Stimulated activated CD8-positive, alpha-beta memory T cell treated with anti-CD3 and anti-CD28 coated beads, Interleukin-12 subunit alpha, Interleukin-12 subunit beta, amount 100 ng/mL, for 1 hour (primary cell): ENCODE results near the gene N4BP3.
"Not testable (repeated sequence)": the region's sequence is repeated elsewhere in the genome, so short reads cannot be mapped to it uniquely, and the experiment has no call there.

Experiments used
- DNase-seq: peaks from one replicate; pipeline ENCODE4 v3.0.0-alpha.2; 2020; ENCODE audit warnings: low read depth

Gene N4BP3

GRCh38 chr5:178122346-178122745 lies 9.0 kb downstream of the N4BP3 start:
- DNase-seq: no peak

- no peak for DNase-seq
Measured at GRCh38 chr5:178123094-178123965, 10.0 kb downstream of the N4BP3 start.

- DNase-seq: no peak
Measured at GRCh38 chr5:178123966-178124925, 10.9 kb downstream of the N4BP3 start.

- no peak for DNase-seq
Measured at GRCh38 chr5:178125253-178125906, 12.0 kb downstream of the N4BP3 start.

GRCh38 chr5:178126556-178126955 lies 13.2 kb downstream of the N4BP3 start:
- no peak for DNase-seq

- DNase-seq: not testable (repeated sequence)
Measured at GRCh38 chr5:178127300-178128009, 14.1 kb downstream of the N4BP3 start.

- DNase-seq: no peak
Measured at GRCh38 chr5:178129296-178129695, 16.0 kb downstream of the N4BP3 start.

GRCh38 chr5:178130234-178130575 lies 16.9 kb downstream of the N4BP3 start:
- DNase-seq: not testable (repeated sequence)

GRCh38 chr5:178130576-178131445 lies 17.5 kb downstream of the N4BP3 start, which contains the start of gene RMND5B:
Gene RMND5B (plus strand): TSS chr5:178131014. CDS start chr5:178138120, 7,106 bp downstream.
- peak; percentile 53 for DNase-seq

GRCh38 chr5:178131446-178131996 lies 18.2 kb downstream of the N4BP3 start:
- DNase-seq: no peak

- no peak for DNase-seq
Measured at GRCh38 chr5:178136990-178137389, 23.7 kb downstream of the N4BP3 start.

GRCh38 chr5:178137991-178138390 lies 24.7 kb downstream of the N4BP3 start:
- no peak for DNase-seq

GRCh38 chr5:178141550-178141949 lies 28.2 kb downstream of the N4BP3 start:
- DNase-seq: no peak

GRCh38 chr5:178142642-178143041 lies 29.3 kb downstream of the N4BP3 start:
- no peak for DNase-seq

GRCh38 chr5:178143246-178143645 lies 29.9 kb downstream of the N4BP3 start:
- DNase-seq: no peak

GRCh38 chr5:178143901-178144300 lies 30.6 kb downstream of the N4BP3 start:
- no peak for DNase-seq

- peak; percentile 68 for DNase-seq
Measured at GRCh38 chr5:178145965-178146820, 32.9 kb downstream of the N4BP3 start.

GRCh38 chr5:178147406-178147805 lies 34.1 kb downstream of the N4BP3 start:
- no peak for DNase-seq

GRCh38 chr5:178149199-178149932 lies 36.0 kb downstream of the N4BP3 start:
- no peak for DNase-seq
